Transverse colon (tissue), 4 donors: ENCODE measurements around the gene RBM38. TPM values are rescaled to one million over a fixed set of nuclear protein-coding genes. Genes with fewer than 3 reads are reported as not detected.

Experiments used
- DNase-seq: peaks from one replicate; pipeline ENCODE4 v3.0.0-alpha.2; 2019
- H3K27ac ChIP-seq, 4 donors: fragments of 200-600 bp; sonication (generic); 2 replicates each; pipeline ENCODE4 v1.5.1; 2016 to 2018; ENCODE audit warnings: inconsistent platforms in 4 of 4
- H3K27me3 ChIP-seq: fragments of 200-600 bp; sonication (generic); 2 replicates; pipeline ENCODE4 v1.5.1; 2017; ENCODE audit warnings: inconsistent platforms
- H3K36me3 ChIP-seq, 4 donors: fragments of 200-600 bp; sonication (generic); 2 replicates each; pipeline ENCODE4 v1.5.1; 2017 to 2019; ENCODE audit warnings: inconsistent platforms in 4 of 4
- H3K4me1 ChIP-seq, 4 donors: fragments of 200-600 bp; sonication (generic); 2 replicates each; pipeline ENCODE4 v1.5.1; 2017 to 2020; ENCODE audit warnings: inconsistent platforms in 4 of 4
- H3K4me3 ChIP-seq, 4 donors: fragments of 200-600 bp; sonication (generic); 1 replicate in 1 of 4; 2 replicates in 3 of 4; pipeline versions ENCODE4 v1.5.1 to v1.6.1; 2017 to 2019; ENCODE audit warnings: inconsistent platforms in 4 of 4
- H3K9me3 ChIP-seq, 2 donors: fragments of 200-600 bp; sonication (generic); 2 replicates each; pipeline ENCODE4 v1.5.1; 2017 to 2019; ENCODE audit warnings: inconsistent platforms in 2 of 2
- CTCF ChIP-seq, 5 experiments: fragments of 200-600 bp in 3 of 5; fragments of 450-650 bp in 2 of 5; sonication (generic) in 3 of 5; IDR thresholded peaks; 1 replicate in 2 of 5; 2 replicates in 3 of 5; pipeline ENCODE4 v1.5.1; 2016 to 2017; ENCODE audit warnings: antibody characterized with exemption in 5 of 5, inconsistent platforms in 3 of 5, mild to moderate bottlenecking in 2 of 5, moderate library complexity in 1 of 5
- EP300 ChIP-seq: sonication (generic); formaldehyde crosslinking; IDR thresholded peaks from one replicate; pipeline ENCODE4 v1.6.1; 2017; ENCODE audit warnings: antibody characterized with exemption, low read depth
- POLR2A ChIP-seq: fragments of 450-650 bp; IDR thresholded peaks from one replicate; pipeline ENCODE4 v1.6.1; 2016; ENCODE audit warnings: antibody characterized with exemption, mild to moderate bottlenecking, moderate library complexity
- POLR2AphosphoS5 ChIP-seq, 3 donors: sonication (generic); formaldehyde crosslinking; IDR thresholded peaks; one replicate each; pipeline ENCODE4 v1.6.1; 2016; ENCODE audit warnings: antibody characterized with exemption in 3 of 3
- WGBS, 2 donors: methylation state at CpG; one replicate each; pipeline ENCODE4 v1.1.5; 2018; ENCODE audit warnings: low coverage in 1 of 2; 5-methylcytosine and 5-hydroxymethylcytosine counted together
- in situ Hi-C, 4 donors: fragments of 200-750 bp; cut with MboI; loops; one replicate each; pipeline versions ENCODE4 v1.15.0 to v1.15.1; 2017; ENCODE audit warnings: low sequenced_read_pairs in 3 of 4, low pct_ligation_motif_present in 1 of 4, low pct_unique_long_range_greater_than_20kb in 1 of 4
- intact Hi-C: fragments of 100-400 bp; cut with DNase I; formaldehyde crosslinking; loops from one replicate; pipeline ENCODE4 v1.15.1; 2023; ENCODE audit warnings: low total_unique reads
- total RNA-seq, 4 donors: library from RNA; depleted of rRNA; stranded (reverse); fragments of >200 nt; gene quantifications; one replicate each; pipeline ENCODE4 v1.1.0, GENCODE V29; 2016

The RBM38 gene
- total RNA-seq, 4 donors from 2014 or later = 26.5 to 37.4 (median 30.4) TPM

GRCh38 chr20:57396212-57396983 lies 5.2 kb downstream of the RBM38 start:
- Histone ChIP-seq H3K27me3 (no peaks in the 10 kb centered on the region), H3K27ac (peak overlapping the region; percentile 92 to 95 (median 93)), H3K4me1 (peaks cover 32 to 94% (median 72%) of the 10 kb centered on the region in 4 donors), H3K36me3 (no peaks in the 10 kb centered on the region), H3K9me3 (no peaks in the 10 kb centered on the region), H3K4me3 (no peak overlapping the region)
- 95% methylated on average over 15 of the region's 16 CpGs; no CpG with 5 or more reads in 1 of the 2 donors for WGBS, 2 donors
- DNase-seq = no peak
- in situ Hi-C loops = loop anchor here in 2 of 4 donors (25.0 kb wide), 3 partner anchors 191 to 816 kb away; partner anchors contain the start of gene ZBP1 (in 1 of the 2)
- TF ChIP-seq CTCF (IDR thresholded peaks at IDR 0.05) = no peak
- intact Hi-C loops = loop anchor here (5.0 kb wide), 2 partner anchors 46 to 86 kb away; no protein-coding TSS in a partner anchor

GRCh38 chr20:57396984-57397692 lies 5.9 kb downstream of the RBM38 start:
- H3K4me3 ChIP-seq = no peak overlapping the region
- in situ Hi-C loops (loop anchor here in 2 of 4 donors (25.0 kb wide), 3 partner anchors 190 to 815 kb away; partner anchors contain the start of gene ZBP1 (in 1 of the 2)), intact Hi-C loops (loop anchor here (5.0 kb wide), 2 partner anchors 45 to 85 kb away; no protein-coding TSS in a partner anchor)
- WGBS, 2 donors = 67 to 70% methylated on average over 2 to 13 of the region's 16 CpGs
- peak overlapping the region; percentile 92 to 95 (median 93) for H3K27ac ChIP-seq
- no peaks in the 10 kb centered on the region for H3K9me3 ChIP-seq
- no peaks in the 10 kb centered on the region for H3K27me3 ChIP-seq
- no peak for DNase-seq
- H3K36me3 ChIP-seq = peaks cover 0 to under 1% (median 0%) of the 10 kb centered on the region in 4 donors
- peaks cover 32 to 96% (median 73%) of the 10 kb centered on the region in 4 donors for H3K4me1 ChIP-seq
- TF ChIP-seq POLR2AphosphoS5 (IDR thresholded peaks at IDR 0.05) (no peak), CTCF (IDR thresholded peaks at IDR 0.05) (no peak)

- Histone ChIP-seq H3K36me3 (peaks cover 0 to 6% (median 0%) of the 10 kb centered on the region in 4 donors), H3K9me3 (no peaks in the 10 kb centered on the region), H3K4me3 (no peak overlapping the region), H3K27ac (peak overlapping the region; percentile 92 to 95 (median 93)), H3K27me3 (no peaks in the 10 kb centered on the region), H3K4me1 (peaks cover 35 to 92% (median 67%) of the 10 kb centered on the region in 4 donors)
- in situ Hi-C loops = loop anchor here in 2 of 4 donors (25.0 kb wide), 3 partner anchors 190 to 815 kb away; partner anchors contain the start of gene ZBP1 (in 1 of the 2)
- intact Hi-C loops = loop anchor here (5.0 kb wide), 2 partner anchors 45 to 85 kb away; no protein-coding TSS in a partner anchor
- TF ChIP-seq EP300 (no peak), POLR2AphosphoS5 (IDR thresholded peaks at IDR 0.05) (no peak), CTCF (IDR thresholded peaks at IDR 0.05) (no peak), POLR2A (no peak)
- WGBS, 2 donors = 36 to 56% methylated on average over 5 to 13 of the region's 13 CpGs
- DNase-seq = peak; percentile 57
Measured at GRCh38 chr20:57397693-57398108, 6.5 kb downstream of the RBM38 start.
